ENCODE measurements around the gene CFAP221.

DNA sequence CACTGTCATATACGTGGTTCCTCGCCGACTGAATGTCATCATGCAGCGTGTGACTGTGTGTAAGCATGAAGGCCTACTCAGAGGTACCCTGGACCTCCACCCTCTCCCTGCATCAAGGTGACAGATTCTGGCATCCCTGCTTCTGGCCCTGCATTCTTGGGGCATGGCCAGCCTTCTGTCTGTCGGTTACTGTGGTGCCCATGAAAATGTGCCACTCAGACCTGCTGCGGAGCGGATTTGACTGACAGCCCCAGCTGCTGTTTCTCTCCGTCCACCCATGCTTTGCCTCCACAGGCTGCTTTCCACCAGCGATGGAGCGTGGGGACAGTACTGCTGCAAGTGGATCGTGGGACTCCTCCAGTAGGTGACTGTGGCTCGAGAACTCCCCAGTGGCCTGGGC lies 144.4 kb downstream of the CFAP221 start:
- TF ChIP-seq, protein P1, sequence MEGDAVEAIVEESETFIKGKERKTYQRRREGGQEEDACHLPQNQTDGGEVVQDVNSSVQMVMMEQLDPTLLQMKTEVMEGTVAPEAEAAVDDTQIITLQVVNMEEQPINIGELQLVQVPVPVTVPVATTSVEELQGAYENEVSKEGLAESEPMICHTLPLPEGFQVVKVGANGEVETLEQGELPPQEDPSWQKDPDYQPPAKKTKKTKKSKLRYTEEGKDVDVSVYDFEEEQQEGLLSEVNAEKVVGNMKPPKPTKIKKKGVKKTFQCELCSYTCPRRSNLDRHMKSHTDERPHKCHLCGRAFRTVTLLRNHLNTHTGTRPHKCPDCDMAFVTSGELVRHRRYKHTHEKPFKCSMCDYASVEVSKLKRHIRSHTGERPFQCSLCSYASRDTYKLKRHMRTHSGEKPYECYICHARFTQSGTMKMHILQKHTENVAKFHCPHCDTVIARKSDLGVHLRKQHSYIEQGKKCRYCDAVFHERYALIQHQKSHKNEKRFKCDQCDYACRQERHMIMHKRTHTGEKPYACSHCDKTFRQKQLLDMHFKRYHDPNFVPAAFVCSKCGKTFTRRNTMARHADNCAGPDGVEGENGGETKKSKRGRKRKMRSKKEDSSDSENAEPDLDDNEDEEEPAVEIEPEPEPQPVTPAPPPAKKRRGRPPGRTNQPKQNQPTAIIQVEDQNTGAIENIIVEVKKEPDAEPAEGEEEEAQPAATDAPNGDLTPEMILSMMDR (IDR thresholded peaks at IDR 0.05): no peak
- no peak for TF ChIP-seq POLR2AphosphoS5 (IDR thresholded peaks at IDR 0.05)
